ENCODE data around the gene CARNS1. TPM values are rescaled to one million over a fixed set of nuclear protein-coding genes. Genes with fewer than 3 reads are reported as not detected.

CARNS1 gene
- total and polyA plus RNA-seq, 10 donors: 1.0 to 4.4 (median 2.0) TPM

GRCh38 chr11:67416416-67417335 is 1.2 kb downstream of the CARNS1 start:
- peak; percentile 92 for DNase-seq
- intact Hi-C loops (cut with DNase I; ENCODE audit: low total_unique reads): no loop called here
- peak overlapping the region; percentile 37 to 96 (median 86) for H3K27ac ChIP-seq
- WGBS, 5 donors: 33 to 57% (median 51%) methylated on average over 9 to 21 of the region's 21 CpGs
- H3K4me1 ChIP-seq: peaks cover 43 to 95% (median 84%) of the 10 kb centered on the region in 6 donors
- H3K9me3 ChIP-seq: no peaks in the 10 kb centered on the region
- H3K4me3 ChIP-seq: peak overlapping the region in 1 of 8 donors; percentile 14
- H3K27me3 ChIP-seq (replicated peaks in 1 of 7): peaks cover 0 to 35% (median 11%) of the 10 kb centered on the region in 7 donors
- no peaks in the 10 kb centered on the region for H3K36me3 ChIP-seq
- peak; percentile 54 to 68 (median 54) for TF ChIP-seq POLR2AphosphoS5 (IDR thresholded peaks at IDR 0.05)
- TF ChIP-seq, protein P1, sequence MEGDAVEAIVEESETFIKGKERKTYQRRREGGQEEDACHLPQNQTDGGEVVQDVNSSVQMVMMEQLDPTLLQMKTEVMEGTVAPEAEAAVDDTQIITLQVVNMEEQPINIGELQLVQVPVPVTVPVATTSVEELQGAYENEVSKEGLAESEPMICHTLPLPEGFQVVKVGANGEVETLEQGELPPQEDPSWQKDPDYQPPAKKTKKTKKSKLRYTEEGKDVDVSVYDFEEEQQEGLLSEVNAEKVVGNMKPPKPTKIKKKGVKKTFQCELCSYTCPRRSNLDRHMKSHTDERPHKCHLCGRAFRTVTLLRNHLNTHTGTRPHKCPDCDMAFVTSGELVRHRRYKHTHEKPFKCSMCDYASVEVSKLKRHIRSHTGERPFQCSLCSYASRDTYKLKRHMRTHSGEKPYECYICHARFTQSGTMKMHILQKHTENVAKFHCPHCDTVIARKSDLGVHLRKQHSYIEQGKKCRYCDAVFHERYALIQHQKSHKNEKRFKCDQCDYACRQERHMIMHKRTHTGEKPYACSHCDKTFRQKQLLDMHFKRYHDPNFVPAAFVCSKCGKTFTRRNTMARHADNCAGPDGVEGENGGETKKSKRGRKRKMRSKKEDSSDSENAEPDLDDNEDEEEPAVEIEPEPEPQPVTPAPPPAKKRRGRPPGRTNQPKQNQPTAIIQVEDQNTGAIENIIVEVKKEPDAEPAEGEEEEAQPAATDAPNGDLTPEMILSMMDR (IDR thresholded peaks at IDR 0.05 in 8 of 11, conservative IDR thresholded peaks at IDR 0.05 in 3 of 11): no peak
- TF ChIP-seq POLR2A (IDR thresholded peaks at IDR 0.05): no peak

GRCh38 chr11:67417425-67417824 is 1.9 kb downstream of the CARNS1 start:
- Histone ChIP-seq H3K36me3 (no peaks in the 10 kb centered on the region), H3K4me1 (peaks cover 43 to 89% (median 76%) of the 10 kb centered on the region in 6 donors), H3K9me3 (no peaks in the 10 kb centered on the region), H3K27ac (peak overlapping the region; percentile 37 to 96 (median 86)), H3K4me3 (no peak overlapping the region), H3K27me3 (replicated peaks in 1 of 7) (peaks cover 0 to 33% (median 11%) of the 10 kb centered on the region in 7 donors)
- intact Hi-C loops (cut with DNase I; ENCODE audit: low total_unique reads): no loop called here
- TF ChIP-seq POLR2AphosphoS5 (IDR thresholded peaks at IDR 0.05) (no peak), POLR2A (IDR thresholded peaks at IDR 0.05) (no peak)
- TF ChIP-seq, protein P1 (IDR thresholded peaks at IDR 0.05 in 8 of 11, conservative IDR thresholded peaks at IDR 0.05 in 3 of 11): no peak
- WGBS, 5 donors: 77 to 100% (median 83%) methylated on average over 2 to 12 of the region's 12 CpGs
- DNase-seq: no peak

DNA sequence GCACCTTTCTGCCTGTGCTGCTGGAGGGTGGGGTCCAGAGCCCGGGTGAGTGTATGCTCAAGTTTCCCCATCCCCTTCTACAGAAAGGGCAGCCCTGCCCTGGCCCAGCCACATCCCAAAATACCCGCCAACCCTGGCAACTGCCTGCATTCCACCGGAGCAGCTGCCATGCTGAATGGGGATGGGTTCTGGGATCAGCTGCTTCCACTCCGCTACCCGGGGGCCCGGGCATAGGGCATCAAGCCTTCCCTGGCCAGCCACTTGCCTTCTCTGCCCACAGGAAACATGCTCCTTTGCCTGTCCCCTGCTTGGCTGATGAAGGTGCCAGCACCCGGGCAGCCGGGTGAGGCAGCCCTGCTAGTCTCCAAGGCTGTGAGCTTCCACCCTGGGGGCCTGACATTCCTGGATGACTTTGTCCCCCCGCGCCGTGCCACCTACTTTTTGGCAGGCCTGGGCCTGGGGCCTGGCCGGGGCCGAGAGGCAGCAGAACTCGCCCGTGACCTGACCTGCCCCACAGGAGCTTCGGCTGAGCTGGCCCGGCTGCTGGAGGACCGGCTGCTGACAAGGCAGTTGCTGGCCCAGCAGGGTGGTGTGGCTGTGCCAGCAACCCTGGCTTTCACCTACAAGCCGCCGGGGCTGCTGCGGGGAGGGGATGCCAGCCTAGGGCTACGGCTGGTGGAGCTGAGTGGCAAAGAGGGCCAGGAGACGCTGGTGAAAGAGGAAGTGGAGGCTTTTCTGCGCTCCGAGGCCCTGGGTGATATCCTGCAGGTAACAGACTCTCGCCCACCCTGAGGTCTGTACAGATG is 3.2 kb downstream of the CARNS1 start:
- H3K9me3 ChIP-seq: no peaks in the 10 kb centered on the region
- intact Hi-C loops (cut with DNase I; ENCODE audit: low total_unique reads): no loop called here
- DNase-seq: peak; percentile 93
- peak overlapping the region in 3 of 8 donors; percentile 5 to 85 (median 65) for H3K4me3 ChIP-seq
- H3K36me3 ChIP-seq: no peaks in the 10 kb centered on the region
- peaks cover 43 to 76% (median 67%) of the 10 kb centered on the region in 6 donors for H3K4me1 ChIP-seq
- peaks cover 0 to 26% (median 11%) of the 10 kb centered on the region in 7 donors for H3K27me3 ChIP-seq (replicated peaks in 1 of 7)
- TF ChIP-seq POLR2AphosphoS5 (IDR thresholded peaks at IDR 0.05) (peak; percentile 41 to 77 (median 73)), POLR2A (IDR thresholded peaks at IDR 0.05) (no peak)
- TF ChIP-seq, protein P1 (IDR thresholded peaks at IDR 0.05 in 8 of 11, conservative IDR thresholded peaks at IDR 0.05 in 3 of 11): no peak
- H3K27ac ChIP-seq: peak overlapping the region; percentile 11 to 96 (median 86)
- 39 to 52% (median 43%) methylated on average over 13 to 26 of the region's 26 CpGs for WGBS, 5 donors

All from spleen (tissue), 11 donors.